ENCODE results near the gene NKAIN4.
"Not testable (repeated sequence)": the region's sequence is repeated elsewhere in the genome, so short reads cannot be mapped to it uniquely, and the experiment has no call there.

The NKAIN4 gene

DNA sequence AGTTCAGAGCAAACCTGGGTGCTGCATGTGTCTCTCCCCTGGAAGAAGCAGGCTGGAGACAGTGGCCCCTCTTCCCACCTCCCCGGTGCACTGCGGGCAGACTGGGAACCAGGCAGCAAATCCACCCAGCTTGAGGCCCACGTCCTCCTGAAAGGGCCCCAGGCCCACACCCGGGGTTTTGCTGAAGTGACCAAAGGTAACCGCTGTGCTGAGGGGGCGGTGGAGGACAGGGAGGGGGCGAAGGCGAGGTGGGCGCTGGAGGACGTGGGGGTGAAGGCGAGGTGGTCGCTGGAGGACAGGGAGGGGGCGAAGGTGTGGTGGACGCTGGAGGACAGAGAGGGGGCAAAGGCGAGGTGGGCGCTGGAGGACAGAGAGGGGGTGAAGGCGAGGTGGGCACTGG is 20.3 kb downstream of the NKAIN4 start:
- no peak for DNase-seq

DNA sequence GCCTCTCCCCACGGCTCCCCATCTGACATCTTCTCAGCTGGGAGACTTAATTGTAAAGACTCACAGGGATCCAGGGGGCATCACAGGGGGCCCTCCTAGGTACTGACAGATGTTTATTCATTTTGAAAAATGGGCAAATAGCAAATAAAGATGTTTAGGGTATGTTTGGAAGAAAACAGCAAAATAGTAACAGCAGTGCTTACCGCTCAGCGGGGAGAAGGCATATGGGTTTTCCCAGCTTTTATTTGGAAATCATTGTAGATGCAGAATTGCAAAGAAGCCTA is 21.3 kb downstream of the NKAIN4 start:
- no peak for DNase-seq

DNA sequence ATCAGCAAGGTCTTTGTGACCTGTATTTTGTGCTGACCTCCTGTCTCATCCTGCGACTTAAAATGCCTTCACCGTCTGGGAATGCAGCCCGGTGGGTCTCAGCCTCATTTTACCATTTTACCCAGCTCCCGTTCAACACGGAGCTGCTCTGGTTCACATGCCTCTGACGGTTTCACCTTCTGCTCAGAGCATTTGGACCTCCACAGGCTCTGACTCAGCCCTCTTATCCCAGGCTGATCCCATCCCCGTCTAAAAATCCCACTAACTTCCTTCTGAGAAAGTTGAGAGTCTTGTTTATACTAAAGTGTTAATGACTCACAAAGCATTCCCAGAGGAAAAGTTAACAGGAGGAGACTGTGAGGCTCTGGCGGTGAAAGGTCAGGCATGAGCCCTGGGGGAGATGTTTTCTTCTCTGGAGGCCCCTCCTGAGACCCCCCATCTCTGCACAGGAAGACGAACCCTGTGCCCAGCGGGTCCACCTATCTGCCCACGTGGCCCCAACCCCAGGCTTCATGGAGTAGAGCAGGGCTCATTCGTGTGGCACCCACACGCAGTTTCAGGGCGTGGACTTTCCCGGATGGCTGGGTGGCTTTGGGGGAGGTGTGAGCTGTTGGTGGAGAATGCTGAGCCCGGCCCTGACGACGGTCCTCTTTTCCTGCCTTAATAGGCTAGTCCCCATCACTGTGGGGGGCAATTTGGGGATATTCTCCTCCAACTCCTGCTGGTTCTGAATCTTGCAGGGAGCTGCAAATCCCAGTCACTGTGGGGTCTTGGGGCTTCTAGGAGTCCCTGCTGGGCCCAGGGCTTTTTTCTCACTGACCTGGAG is 21.8 kb downstream of the NKAIN4 start:
- DNase-seq: no peak

DNA sequence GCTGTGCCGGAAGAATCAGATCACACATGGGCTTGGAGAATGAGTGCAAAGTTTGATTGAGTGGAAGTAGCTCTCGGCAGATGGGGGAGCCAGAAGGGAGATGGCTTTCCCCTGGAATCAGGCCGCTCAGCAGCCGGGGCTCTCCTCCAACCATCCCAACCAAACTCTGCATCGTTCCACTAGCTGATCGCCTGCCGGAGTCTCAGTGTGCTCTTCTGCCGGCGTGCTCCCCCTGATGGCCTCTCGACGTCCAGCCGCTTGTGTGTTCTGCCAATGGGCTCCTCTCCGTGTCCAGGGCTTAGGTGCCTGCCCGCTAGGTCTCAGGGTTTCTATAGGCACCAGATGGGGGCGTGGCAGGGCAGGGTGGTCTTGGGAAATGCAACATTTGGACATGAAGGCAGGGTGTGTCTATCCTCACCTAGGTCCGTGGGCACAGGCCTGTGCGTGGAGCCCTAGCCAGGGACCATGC is 23.4 kb downstream of the NKAIN4 start:
- no peak for DNase-seq

DNA sequence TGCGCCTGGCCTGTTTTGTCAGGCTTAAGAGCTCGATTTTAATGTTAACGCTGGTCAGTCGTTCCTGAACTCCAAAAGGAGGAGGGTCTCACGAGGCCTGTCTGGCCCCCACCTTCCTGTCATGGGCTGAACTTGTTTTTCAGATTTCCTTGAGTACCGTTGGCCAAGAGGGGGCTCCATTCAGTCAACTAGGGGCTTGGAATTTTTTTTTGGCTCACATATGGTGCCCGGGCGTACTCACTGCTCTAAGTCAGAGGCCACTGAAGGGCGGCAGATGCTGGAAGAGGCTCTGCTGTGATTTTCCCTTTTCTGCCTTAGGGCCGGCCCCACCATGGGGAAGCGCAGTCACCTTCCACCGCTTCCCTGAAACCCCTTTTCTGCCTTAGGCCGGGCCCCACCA is 25.5 kb downstream of the NKAIN4 start:
- DNase-seq: no peak

DNA sequence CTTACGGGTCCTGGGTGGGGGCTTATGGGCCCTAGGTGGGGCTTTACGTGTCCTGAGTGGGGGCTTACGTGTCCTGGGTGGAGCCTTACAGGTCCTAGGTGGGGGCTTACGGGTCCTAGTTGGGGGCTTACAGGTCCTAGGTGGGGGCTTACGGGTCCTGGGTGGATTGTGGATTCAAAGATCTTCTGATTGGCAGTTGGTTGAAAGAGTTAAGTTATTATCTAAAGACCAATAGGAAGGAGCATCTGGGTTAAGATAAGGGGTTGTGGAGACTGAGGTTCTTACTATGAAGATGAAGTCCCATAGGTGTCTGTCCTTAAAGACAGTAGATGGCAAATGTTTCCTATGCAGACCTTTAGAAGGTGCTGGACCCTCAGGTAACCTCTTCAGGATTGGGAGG is 27.0 kb downstream of the NKAIN4 start:
- no peak for DNase-seq

DNA sequence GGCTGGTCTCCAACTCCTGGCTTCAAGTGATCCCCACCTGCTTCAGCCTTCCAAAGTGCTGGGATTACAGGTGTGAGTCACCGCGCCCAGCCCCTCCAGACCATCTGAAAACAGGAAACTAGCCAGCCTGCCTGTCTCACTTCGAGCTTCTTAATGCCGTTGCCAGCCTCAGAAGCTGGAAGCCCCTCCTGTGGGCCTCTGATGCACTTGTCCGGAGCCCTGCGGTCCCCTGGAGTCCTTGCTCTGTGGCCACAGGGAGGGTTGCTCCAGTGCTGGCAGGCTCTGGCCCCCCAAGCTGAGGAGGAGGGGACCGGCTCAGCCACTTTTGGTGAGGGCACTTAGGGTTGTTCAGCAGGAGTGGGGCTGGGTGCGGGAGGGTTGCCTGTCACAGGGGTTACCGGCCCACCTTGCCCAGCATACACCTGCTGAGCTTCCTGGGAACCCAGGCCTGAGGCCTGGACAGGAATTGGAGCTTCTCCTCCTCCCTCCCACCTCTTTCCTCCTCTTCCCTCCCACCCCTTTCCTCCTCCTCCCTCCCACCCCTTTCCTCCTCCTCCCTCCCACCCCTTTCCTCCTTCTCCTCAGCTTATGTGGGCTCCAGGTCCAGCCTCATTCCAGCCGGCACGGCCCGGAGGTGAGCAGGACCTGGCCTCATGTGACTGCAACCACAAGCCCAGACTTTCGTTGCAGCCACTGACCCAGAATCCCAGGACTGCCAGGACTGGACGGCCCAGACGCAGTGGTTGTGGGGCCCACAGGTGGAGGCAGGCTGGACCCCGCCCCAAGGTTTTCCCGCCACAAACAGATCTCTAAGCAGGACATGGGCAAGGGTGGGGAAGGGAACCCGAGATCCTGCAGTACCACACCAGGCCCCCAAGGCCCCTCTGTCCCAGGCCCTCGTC is 28.0 kb downstream of the NKAIN4 start:
- DNase-seq: no peak

DNA sequence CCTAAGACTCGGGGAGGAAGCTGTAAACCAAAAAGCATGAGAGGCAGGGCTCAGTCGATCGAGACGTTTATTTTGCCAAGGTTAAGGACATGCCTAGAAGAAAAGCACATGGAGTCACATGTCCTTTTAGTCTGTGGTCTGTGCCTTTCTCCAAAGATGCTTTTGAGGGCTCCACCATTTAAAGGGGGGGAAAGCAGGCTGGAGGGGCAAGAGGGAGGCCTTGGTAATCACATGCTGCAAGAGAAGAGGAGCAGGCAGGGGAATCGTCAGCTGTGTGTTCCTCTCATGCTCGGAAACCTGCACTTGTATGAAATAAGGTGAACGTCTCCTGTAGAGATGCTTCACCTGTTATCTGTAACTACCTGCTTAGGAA is 29.2 kb downstream of the NKAIN4 start:
- no peak for DNase-seq

DNA sequence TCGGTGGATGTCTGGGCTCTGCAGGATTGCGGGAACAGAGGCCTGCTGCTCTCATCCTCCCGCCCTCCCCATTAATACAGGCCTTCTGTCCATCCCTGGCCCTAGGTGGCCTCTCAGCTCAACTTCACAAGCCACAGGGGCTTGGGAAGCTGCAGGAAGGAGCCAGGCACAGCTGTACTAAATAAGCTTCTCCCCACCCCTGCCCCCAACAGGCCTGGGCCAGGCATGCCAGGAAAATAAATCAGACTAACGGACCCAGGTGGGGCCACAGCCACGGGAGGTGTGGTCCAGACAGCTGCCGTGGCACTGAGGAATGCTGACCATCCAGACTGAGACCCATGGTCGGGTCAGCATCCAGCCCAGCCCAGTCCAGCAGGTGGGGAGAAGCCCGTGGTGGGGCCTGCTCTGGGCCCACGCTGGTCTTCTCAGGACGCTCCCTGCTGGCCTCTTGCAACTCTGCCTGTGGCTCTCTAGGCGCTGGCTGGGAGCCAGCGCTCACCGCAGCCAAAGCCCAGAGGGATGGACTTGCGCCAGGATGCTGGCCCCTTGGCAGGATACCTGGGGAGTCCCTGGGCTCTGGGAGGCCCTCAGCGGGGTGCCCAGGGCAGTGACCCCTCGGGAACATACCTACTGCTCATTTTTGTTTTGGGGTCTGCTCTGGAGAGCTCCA is 29.7 kb downstream of the NKAIN4 start:
- DNase-seq: no peak

DNA sequence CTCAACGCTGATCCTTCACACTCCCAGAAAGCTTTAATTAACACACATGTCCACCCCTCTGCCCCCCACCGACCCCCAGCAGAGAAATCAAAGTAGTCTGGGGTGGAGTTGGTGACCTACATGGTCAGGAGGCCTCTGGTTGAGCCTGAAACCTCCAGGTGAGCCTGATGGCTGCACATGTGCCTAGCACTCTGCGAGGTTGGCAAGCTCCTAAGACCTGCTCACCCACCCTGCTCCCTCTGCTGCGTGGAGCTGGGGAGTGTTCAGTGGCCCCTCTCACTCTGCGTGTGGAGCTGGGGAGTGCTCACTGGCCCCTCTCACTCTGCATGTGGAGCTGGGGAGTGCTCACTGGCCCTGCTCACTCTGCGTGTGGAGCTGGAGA is 30.4 kb downstream of the NKAIN4 start:
- DNase-seq: no peak

DNA sequence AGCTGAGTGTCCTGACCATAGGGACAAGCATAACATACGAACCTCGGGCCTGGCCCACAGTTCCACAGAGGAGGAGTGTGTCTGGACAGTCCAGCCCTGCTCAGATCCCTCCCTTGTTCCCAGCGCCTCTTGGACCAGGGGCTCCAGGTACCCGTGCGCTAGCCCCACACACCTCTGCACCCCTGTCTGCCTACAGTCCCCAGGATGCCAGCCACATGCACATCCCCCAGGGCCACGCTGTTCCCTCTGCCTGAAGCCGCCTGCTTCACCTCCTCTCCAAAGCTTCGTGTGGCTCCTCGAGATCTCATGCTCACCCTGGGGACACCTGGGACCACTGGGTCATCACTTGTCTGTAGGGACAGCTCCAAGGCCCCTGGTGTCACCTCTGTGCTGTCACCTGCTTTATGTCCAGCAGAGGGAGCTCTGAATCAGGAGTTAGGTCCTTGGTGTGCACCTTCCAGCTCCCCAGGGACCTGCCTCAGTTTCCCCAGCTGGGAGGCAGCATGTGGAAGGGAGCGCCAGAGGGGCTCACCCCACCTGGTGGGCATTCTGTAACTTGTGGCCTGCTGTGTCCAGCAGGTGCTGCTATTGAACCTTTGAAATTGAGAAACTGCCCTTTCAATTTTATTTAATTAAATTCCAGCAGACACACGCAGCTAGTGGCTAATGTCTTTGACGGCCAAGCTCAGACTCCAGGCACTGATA is 31.0 kb downstream of the NKAIN4 start:
- peak; percentile 59 for DNase-seq

DNA sequence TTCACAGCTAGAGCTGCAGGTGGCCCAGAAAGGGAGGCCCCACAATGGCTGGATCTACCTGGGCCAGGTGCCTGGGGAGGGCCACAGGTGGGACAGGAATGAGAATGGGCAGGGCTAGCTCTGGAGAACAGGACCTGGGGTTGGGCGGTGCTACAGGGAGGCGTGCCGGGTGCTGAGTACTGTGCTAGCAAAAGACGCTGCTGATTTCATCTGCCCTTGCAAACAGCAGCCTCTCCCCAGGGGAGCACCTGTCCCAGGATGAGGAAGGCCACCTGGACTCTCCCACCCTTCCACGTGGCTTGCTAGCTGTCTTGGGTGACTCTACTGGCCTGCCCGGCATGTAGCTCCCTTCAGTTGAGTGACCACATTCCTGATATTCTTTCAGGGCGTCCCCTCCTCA is 31.7 kb downstream of the NKAIN4 start:
- DNase-seq: no peak

DNA sequence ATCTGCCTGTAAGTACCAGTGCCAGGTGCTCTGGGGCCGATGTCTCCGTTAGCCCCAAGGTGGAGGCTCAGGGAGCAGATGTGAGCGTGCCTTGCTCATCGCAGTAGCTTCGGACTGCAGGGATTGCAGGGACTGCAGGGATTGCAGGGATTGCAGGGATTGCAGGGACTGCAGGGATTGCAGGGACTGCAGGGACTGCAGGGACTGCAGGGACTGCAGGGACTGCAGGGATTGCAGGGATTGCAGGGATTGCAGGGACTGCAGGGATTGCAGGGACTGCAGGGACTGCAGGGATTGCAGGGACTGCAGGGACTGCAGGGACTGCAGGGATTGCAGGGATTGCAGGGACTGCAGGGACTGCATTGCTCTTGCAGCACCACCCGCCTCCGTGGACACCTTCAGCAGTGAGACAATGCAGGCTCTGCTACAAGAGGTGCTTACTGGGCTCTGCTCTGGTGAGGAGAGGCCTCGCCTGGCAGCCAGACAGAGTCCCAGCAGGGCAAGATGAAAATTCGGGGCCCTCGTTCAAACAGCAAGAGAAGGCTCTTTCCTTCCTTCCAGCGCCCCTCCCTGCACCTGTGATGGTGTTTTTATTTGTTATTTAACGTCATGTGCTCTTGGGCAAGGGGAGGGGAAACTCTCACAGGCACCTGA is 32.7 kb downstream of the NKAIN4 start:
- not testable (repeated sequence) for DNase-seq

DNA sequence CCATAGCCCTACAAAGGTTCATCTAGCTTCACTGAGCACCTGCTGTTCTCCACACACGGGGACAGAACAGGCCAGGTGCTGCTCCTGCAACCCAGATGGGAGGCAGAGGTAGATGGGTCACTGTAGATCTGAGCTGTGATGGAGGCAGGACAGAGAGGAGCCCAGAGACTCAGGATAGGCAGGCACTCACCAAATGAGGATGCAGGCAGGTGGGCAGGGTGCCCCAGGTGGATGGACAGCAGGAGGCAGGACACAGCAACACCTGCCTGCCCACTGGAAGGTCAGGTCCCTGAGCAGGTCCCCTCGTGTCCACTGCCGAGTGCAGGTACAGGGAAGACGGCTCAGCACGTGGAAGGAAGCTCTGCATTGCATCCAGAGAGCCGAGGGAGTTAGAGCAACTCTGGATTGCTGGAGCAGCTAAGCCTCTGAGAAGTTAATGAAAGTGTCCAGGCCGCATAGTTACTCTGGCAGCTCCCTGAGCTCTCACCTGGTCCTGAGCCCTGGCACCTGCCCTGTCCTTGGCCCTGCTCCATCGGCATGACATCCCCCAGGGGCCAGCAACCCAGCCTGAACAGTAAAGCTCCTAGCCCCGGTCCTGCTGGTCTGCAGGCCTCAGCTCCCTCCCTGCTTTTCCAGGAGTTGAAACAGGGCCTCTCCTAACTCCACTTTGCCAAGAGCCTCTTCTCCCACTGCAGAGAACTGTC is 33.4 kb downstream of the NKAIN4 start:
- DNase-seq: no peak

DNA sequence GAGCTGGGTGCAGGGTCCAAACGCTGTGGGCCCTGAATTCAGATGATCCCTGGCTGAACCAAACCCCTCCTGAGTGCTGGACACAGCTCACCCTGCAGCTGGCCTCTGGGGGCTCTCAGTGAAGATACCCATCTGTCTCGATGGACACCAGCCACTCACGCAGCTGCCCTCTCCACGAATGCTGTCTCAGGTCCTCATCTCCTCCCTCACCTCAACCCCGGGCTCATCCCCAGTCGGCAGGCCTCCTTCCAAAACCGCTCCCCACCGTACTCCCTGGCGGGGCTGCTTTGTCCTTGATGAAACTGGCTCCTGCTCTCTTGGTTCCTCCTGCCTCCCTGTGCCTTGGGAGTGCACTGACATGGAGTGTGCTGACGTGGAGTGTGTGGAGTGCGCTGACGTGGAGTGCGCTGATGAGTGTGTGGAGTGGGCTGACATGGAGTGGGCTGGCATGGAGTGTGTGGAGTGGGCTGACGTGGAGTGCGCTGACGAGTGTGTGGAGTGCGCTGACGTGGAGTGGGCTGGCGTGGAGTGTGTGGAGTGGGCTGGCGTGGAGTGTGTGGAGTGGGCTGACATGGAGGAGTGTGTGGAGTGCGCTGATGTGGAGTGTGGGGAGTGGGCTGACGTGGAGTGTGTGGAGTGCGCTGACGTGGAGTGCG is 34.3 kb downstream of the NKAIN4 start:
- no peak for DNase-seq

DNA sequence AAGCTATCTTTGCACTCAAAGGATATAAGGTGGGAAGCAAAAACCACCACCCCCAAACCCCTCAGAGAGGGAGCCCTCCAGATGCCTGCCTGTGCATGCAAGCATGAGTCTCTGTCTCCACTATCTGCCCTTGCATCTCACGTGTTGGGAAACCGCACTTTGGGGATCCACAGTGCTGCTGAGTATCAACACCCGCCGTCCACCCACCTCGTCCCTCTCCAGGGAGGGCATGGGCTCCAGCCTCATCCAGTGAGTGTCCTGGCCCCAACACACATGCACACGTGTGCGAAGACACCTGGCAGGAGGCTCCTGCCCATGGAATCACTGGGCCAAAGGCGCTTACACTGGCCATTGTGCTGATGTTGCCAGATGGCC is 34.8 kb downstream of the NKAIN4 start:
- no peak for DNase-seq

DNA sequence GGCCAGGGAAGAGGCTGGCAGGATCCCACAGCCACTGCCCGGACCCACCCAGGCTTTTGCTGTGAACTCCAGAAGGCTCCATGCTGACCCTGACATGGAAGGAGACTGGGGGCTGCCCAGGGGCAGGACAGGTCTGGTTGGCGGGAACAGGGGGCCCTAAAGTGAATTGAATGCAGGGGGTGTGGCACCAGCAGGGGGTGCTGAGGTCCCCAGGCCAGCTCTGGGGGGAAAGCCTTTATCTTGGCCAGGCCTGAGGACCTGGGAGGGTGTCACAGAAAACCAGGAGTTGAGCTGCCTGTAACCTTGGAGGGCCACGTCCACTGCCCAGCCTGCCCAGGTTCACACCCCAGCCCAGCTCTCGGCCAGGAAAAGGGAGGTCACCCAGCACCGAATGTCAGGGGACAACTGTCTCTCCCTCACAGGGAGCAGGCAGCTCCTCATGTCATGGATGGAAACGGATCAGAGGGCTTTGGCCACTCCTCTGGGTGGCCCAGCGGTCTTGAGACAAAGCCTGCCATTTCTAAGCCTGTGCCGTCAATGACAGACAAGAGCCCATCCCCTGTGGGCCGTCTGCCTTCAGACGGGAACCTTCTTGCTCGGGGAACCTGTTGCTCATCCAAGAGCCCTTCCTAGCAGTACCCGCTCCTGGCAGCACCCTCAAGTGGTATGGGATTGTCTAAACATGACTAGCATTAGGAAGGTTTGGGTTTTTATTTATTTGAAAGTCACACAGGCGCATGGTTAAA is 35.4 kb downstream of the NKAIN4 start:
- no peak for DNase-seq

DNA sequence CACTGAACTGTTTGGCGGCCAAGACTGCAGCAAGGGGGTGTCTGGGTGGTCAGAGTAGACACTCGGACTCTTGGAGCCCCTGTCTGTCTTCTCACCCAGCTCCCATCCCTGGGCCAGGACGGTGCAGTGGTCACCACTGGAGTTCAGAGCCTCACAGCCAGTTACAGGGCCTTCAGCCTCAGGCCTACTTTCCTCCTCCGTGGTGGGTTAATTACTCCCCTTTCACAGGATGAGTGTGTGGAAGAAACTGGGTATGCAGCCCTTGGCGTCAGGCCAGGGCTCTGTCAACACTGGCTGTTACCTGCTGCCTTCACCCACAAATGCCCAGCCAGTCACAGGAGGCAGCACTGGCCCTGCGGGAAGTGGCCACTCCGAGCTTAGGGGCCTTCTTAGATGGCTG is 36.6 kb downstream of the NKAIN4 start:
- peak; percentile 27 for DNase-seq

DNA sequence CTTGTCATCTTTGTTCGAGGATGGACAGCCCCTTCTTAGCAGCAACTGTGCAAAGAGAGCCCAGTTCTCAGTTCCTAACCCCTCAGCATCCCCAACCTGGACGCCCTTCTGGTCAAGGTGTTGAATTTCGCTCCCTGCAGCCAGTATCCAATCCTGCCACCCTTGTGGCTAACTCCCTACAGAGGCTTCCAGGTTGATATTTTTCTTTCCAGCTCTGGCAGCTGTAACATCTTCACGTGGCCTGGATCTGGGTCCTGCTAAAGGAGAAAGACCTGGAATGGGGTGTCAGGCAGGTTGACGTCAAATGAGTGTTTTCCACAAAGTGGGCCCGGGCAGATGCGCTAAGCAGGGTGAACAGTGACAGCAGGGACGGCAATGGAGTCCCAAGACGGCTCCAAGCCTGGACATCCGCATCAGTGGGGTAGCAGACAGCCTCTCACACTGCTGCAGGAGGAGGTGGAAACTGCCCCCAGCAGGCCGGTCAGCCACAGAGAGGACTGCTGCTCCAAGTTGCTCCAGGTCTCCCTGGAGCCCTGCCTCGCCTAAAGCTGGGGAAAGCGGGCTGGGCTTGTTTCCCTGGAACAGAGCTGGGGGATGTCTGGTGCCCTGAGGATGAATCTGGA is 37.3 kb downstream of the NKAIN4 start:
- no peak for DNase-seq

Measured in activated CD4-positive, alpha-beta T cell treated with anti-CD3 and anti-CD28 coated beads for 48 hours (primary cell).